ENCODE measurements around the gene DNMT1. TPM values are rescaled to one million over a fixed set of nuclear protein-coding genes. Genes with fewer than 3 reads are reported as not detected.

DNMT1 gene
- polyA plus RNA-seq, 1 donor from 2014 or later, result 58.4 TPM

DNA sequence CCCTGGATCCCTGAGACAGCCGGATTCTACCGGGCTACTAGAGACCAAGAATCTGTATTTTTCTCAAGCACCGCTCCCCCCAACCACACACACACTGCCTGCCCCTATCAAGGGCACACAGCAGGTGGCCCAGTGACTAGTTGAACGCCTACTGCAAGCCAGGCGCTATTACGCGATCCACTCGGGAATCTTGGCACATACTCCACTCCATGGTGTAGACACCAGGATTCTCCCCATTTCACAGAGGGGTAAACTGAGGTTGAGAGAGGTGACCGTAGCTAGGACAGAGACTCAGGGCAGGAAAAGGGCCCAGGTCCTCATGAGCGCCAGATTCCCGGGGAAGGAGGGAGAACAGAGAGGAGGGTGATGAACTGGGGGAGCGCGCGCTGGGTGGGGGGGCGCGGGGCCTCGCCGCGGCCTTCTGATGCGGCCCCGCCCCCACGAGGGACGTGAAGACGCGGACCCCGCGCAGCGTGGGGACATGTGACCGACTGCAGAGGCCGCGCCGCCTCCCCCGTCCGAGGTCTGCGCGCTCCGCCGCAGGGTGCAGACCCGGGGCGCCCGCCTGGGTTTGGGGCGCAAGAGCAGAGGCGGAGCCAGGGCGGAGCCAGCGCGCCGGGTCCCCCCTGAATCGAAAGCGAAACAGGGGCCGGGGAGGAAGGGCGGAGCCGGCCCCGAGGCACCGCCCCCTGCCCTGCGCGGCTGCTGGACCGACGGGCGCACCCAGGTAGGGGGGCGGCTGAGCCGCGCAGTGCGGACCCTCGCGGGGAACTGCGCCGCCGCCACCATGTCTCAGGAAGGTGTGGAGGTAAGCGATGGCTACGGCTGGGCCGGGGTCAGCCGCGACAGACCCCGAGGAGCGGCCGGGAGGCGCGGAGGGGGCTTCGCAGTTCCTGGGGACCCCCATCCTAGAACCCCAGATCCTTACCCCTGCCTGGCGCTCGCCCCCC lies 108.8 kb downstream of the DNMT1 start, which contains the start of gene SHFL:
TSS of gene SHFL (plus strand) at position 677 of the 950 bp plus-strand sequence. CDS start at position 788, 111 bp downstream.
- no peaks in the 10 kb centered on the region for H3K9me3 ChIP-seq (ENCODE audit: low read length)
- no peaks in the 10 kb centered on the region for H3K36me3 ChIP-seq (ENCODE audit: insufficient read depth, low read length)
- H4K20me1 ChIP-seq (ENCODE audit: insufficient read depth), result no peaks in the 10 kb centered on the region
- TF ChIP-seq, protein P1, sequence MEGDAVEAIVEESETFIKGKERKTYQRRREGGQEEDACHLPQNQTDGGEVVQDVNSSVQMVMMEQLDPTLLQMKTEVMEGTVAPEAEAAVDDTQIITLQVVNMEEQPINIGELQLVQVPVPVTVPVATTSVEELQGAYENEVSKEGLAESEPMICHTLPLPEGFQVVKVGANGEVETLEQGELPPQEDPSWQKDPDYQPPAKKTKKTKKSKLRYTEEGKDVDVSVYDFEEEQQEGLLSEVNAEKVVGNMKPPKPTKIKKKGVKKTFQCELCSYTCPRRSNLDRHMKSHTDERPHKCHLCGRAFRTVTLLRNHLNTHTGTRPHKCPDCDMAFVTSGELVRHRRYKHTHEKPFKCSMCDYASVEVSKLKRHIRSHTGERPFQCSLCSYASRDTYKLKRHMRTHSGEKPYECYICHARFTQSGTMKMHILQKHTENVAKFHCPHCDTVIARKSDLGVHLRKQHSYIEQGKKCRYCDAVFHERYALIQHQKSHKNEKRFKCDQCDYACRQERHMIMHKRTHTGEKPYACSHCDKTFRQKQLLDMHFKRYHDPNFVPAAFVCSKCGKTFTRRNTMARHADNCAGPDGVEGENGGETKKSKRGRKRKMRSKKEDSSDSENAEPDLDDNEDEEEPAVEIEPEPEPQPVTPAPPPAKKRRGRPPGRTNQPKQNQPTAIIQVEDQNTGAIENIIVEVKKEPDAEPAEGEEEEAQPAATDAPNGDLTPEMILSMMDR (IDR thresholded peaks at IDR 0.05; ENCODE audit: poor library complexity, severe bottlenecking), result no peak
- TF ChIP-seq MXI1 (conservative IDR thresholded peaks at IDR 0.05; ENCODE audit: poor library complexity, severe bottlenecking), result no peak
- no peak for TF ChIP-seq RAD21 (conservative IDR thresholded peaks at IDR 0.05)
- no peak for TF ChIP-seq EZH2 (IDR thresholded peaks at IDR 0.05; ENCODE audit: borderline replicate concordance, insufficient read depth, low read length, poor library complexity, severe bottlenecking)
- TF ChIP-seq SMC3 (conservative IDR thresholded peaks at IDR 0.05; ENCODE audit: poor library complexity), result no peak
- no peaks in the 10 kb centered on the region for H3K79me2 ChIP-seq (replicated peaks; ENCODE audit: insufficient read depth, low read length)
- no peak within 1 kb of the TSS for H2AFZ ChIP-seq (ENCODE audit: low read depth, low read length)
- H3F3A ChIP-seq (ENCODE audit: insufficient read depth, low read length, poor library complexity, severe bottlenecking), result no peaks in the 10 kb centered on the region
- peak within 1 kb of the TSS; percentile 68 for H3K4me3 ChIP-seq (ENCODE audit: low read length)
- H3K9me2 ChIP-seq (ENCODE audit: insufficient read depth, low read length), result no peaks in the 10 kb centered on the region
- H3K9ac ChIP-seq (ENCODE audit: low read length), result peak within 1 kb of the TSS; percentile 49
- H3K27ac ChIP-seq (ENCODE audit: low read length), result no peak within 1 kb of the TSS
- peak within 1 kb of the TSS; percentile 35 for H3K4me2 ChIP-seq (ENCODE audit: low read length)
- H3K27me3 ChIP-seq (ENCODE audit: insufficient read depth, low read depth, low read length), result peaks cover 34% of the 10 kb centered on the region

DNA sequence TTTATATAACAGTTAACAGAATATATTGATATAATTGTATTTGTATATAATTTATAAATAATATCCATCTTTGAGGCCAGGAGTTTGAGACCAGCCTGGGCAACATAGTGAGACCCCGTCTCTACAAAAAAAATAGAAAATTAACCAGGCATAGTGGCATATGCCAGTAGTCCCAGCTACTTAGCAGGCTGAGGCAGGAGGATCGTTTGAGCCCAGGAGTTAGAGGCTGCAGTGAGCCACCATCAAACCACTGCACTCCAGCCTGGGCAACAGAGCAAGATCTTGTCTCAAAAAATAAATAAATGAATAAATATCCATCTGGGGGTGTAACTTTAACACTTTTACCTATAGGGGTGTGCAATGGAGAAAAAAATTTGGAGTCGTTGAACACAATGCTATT lies 110.0 kb downstream of the DNMT1 start:
- Histone ChIP-seq H4K20me1 (ENCODE audit: insufficient read depth) (no peaks in the 10 kb centered on the region), H3F3A (ENCODE audit: insufficient read depth, low read length, poor library complexity, severe bottlenecking) (no peaks in the 10 kb centered on the region), H2AFZ (ENCODE audit: low read depth, low read length) (no peak overlapping the region), H3K4me3 (ENCODE audit: low read length) (no peak overlapping the region), H3K9ac (ENCODE audit: low read length) (no peak overlapping the region), H3K27me3 (ENCODE audit: insufficient read depth, low read depth, low read length) (peaks cover 34% of the 10 kb centered on the region), H3K27ac (ENCODE audit: low read length) (no peak overlapping the region), H3K9me2 (ENCODE audit: insufficient read depth, low read length) (no peaks in the 10 kb centered on the region), H3K36me3 (ENCODE audit: insufficient read depth, low read length) (no peaks in the 10 kb centered on the region), H3K79me2 (replicated peaks; ENCODE audit: insufficient read depth, low read length) (no peaks in the 10 kb centered on the region), H3K9me3 (ENCODE audit: low read length) (no peaks in the 10 kb centered on the region), H3K4me2 (ENCODE audit: low read length) (no peak overlapping the region)
- TF ChIP-seq, protein P2, sequence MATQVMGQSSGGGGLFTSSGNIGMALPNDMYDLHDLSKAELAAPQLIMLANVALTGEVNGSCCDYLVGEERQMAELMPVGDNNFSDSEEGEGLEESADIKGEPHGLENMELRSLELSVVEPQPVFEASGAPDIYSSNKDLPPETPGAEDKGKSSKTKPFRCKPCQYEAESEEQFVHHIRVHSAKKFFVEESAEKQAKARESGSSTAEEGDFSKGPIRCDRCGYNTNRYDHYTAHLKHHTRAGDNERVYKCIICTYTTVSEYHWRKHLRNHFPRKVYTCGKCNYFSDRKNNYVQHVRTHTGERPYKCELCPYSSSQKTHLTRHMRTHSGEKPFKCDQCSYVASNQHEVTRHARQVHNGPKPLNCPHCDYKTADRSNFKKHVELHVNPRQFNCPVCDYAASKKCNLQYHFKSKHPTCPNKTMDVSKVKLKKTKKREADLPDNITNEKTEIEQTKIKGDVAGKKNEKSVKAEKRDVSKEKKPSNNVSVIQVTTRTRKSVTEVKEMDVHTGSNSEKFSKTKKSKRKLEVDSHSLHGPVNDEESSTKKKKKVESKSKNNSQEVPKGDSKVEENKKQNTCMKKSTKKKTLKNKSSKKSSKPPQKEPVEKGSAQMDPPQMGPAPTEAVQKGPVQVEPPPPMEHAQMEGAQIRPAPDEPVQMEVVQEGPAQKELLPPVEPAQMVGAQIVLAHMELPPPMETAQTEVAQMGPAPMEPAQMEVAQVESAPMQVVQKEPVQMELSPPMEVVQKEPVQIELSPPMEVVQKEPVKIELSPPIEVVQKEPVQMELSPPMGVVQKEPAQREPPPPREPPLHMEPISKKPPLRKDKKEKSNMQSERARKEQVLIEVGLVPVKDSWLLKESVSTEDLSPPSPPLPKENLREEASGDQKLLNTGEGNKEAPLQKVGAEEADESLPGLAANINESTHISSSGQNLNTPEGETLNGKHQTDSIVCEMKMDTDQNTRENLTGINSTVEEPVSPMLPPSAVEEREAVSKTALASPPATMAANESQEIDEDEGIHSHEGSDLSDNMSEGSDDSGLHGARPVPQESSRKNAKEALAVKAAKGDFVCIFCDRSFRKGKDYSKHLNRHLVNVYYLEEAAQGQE (IDR thresholded peaks at IDR 0.05; ENCODE audit: borderline replicate concordance), result no peak
- TF ChIP-seq RAD21 (conservative IDR thresholded peaks at IDR 0.05) (no peak), TAF1 (IDR thresholded peaks at IDR 0.05; ENCODE audit: low read depth) (no peak)
